GM19025 (cell line): ENCODE data around the gene NUP205.
"Not testable (repeated sequence)": the region's sequence is repeated elsewhere in the genome, so short reads cannot be mapped to it uniquely, and the experiment has no call there.

Source experiments
- ATAC-seq: cut with Tn5 transposase; IDR thresholded peaks from one replicate; pipeline ENCODE4 v1.9.1; 2021; ENCODE audit warnings: mild to moderate bottlenecking, low read depth, moderate library complexity; ENCODE audit not compliant: unreplicated experiment

Gene NUP205

DNA sequence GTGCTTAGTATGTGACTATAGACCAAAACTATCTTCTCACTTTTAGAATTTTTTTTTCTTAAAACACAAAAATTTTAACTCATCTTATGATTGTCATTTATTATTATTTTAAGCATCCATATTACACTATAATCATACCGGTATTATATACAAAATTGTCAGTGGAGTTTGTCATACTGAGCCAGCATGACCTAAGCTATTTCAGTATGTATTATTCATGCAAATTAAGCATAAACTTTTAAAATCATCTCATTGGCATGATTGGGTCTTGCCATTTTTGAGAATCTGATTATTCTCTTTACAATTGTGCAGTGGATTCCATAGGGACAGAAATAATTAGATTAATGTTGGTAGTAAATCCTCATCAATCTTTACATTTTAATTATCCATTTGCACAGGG is 58.4 kb downstream of the NUP205 start:
- ATAC-seq = no peak

DNA sequence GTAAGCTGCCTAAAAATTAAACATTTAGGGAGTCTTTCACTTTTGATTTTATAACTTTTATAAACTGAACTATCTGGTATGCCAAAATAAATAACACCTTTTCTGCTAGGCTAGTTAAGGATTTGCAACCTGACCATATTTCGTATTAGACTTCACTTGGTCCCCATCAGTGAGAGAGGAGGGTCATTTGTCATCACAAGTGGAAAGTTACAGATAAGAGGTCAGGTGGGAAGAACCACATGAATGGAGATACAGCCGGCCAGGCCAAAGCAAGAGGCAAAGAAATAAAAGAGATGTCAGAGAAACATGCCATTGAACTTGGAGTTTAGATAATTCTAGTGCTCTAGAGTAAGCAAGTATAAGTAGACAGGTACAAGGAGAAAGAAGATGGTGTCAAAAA is 60.1 kb downstream of the NUP205 start:
- ATAC-seq = no peak

- no peak for ATAC-seq
These were observed 60.8 kb downstream of the NUP205 start for GRCh38 chr7:135618510-135618909.

DNA sequence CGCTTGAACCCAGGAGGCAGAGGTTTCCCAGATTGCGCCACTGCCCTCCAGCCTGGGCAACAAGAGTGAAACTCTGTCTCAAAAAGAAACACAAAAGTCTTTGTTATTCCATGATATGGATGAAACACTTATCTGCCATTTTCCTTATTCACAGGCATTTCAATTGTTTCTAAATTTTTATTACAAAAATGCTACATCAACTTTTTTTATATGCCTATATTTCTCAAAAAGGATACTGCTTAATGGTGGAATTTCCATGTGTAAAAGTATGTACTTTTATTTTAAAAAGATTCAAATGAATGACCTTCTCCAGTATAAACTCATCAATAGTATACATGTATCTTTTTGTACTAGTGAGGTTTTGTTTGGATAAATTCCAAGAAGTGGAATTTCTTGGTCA is 62.7 kb downstream of the NUP205 start:
- ATAC-seq = no peak

- ATAC-seq = no peak
These were observed 63.5 kb downstream of the NUP205 start for GRCh38 chr7:135620980-135621850.

GRCh38 chr7:135634191-135634878 is 76.6 kb downstream of the NUP205 start:
- no peak for ATAC-seq

- not testable (repeated sequence) for ATAC-seq
These were observed 82.0 kb downstream of the NUP205 start for GRCh38 chr7:135639690-135640089.

DNA sequence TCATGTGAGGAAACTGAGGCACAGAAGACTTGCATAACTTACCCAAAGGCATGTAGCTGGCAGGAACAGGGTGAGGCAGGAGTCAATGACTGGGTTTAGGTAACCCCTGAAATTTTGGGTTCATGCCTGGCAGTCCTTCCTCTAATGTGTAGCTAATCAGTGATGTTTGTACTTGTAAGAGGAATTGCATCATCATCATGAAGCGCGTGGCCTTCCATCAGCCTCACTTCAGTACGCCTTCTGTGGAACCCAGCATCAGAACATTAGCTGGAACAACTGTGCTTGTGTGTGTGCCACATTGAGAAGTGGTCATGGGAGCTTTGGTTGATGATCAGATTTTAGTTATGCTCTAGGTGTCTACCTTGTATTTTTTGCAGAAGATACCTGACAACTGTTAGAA is 86.4 kb downstream of the NUP205 start:
- ATAC-seq = no peak

- no peak for ATAC-seq
These were observed 87.0 kb downstream of the NUP205 start for GRCh38 chr7:135644729-135645128.

- ATAC-seq = peak; percentile 48
These were observed 87.7 kb downstream of the NUP205 start for GRCh38 chr7:135645296-135645904.

DNA sequence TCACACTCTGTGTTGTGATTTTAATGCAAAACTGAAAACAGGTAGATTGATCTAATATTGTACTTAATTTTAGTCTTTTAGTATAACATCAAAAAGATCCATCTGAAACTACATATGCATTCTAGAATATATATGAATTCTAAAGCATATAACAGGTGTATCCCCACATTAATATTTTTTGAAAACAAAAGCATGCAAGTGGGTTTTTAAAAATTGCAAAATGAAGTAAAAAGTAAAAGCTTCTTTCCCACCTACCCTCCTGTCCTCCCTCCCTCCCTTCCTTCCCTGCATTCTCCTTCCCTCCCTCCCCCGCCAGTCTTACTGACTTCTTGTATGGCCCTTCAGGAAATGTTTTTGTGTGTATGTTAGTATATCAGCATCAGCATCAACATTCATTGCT is 90.0 kb downstream of the NUP205 start:
- no peak for ATAC-seq

DNA sequence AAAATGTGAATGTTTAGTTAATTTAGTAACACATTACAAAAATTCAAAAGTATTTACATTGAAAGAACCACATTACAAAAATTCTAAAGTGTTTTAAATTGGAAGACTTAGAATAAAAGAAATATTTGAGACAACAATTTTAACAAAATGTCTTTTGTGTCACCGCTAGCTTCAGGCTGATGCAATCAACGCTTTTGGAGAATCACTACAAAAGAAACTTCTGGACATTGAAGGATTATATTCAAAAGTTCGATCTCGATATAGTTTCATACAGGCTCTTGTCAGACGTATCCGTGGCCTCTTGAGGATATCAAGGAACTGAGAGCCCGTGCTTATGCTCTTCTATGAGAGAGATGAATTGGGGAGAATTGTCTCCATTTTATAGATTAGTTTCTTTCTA is 90.5 kb downstream of the NUP205 start:
- no peak for ATAC-seq

DNA sequence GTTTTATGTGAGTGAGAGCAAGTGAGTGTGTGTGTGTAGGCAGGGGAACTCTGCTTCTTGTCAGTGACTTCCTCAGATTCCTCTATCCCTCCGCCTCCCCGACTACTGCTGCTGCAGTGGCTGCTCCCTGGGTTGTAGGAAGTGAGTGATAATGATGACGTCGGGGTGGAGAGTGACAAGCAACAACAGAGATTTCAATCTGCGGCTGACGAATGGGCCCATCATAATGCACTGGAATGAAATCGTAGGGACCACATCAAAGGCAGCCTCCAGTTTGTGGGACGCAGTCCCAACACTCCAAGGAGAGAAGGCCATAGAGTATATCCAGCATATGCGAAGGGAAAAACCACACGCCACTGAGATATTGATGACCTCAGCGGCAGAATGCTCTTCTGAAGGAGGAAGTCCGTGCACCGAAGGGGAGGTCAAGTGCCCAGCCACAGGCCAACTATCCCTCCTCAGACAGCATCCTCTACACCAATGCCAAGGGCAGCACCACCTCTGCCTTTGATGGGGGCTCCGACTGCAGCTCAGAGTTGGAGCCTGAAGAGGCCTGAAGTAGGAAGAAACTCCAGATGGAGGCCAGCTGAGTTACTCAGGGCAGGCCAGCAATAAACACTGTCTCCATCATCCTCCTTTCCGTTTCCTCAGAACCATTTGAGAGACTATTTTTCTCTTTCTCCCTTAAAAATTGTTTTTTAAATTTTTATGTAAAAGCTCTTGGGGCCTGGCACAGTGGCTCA is 93.3 kb downstream of the NUP205 start:
- ATAC-seq = no peak

DNA sequence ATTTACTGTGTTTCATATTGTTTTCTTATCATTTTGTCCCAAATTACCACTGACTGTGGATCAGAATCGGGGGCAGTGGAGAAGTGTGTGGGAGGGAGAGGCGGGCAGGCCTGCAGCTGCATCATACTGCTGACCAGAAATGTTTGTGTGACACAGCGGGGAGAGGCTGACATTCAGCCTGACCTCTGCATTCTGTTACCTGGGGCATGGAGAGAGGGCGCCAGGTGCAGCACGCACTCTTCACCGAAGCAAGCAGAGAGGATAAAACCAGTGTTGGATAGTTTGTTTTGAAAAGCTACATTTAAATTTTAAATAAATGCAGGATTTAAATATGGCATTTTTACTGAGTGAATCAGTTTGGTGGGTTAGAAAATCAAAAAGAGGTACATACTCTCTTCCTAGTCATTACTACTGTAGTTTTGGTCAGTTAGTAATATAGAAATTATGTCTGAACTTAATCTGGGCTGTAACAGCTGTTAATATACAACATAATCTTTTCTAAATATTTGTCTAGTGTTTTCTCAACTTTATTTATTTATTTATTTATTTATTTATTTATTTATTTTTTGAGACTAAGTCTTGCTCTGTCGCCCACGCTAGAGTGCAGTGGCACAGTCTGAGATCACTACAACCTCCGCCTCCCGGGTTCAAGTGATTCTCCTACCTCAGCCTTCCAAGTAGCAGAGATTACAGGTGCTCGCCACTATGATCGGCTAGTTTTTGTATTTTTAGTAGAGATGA is 95.8 kb downstream of the NUP205 start:
- ATAC-seq = no peak

GRCh38 chr7:135658564-135658963 is 100.8 kb downstream of the NUP205 start:
- no peak for ATAC-seq

- ATAC-seq = no peak
These were observed 101.6 kb downstream of the NUP205 start for GRCh38 chr7:135659159-135659846.

- ATAC-seq = no peak
These were observed 103.8 kb downstream of the NUP205 start for GRCh38 chr7:135661311-135662122.

- ATAC-seq = no peak
These were observed 104.3 kb downstream of the NUP205 start for GRCh38 chr7:135662123-135662372.
